Activated CD8-positive, alpha-beta memory T cell treated with anti-CD3 and anti-CD28 coated beads for 36 hours (primary cell): ENCODE data around the gene IL15RA. TPM values are rescaled to one million over a fixed set of nuclear protein-coding genes. Genes with fewer than 3 reads are reported as not detected.

ENCODE experiments used
- CTCF ChIA-PET: fragments of 350-600 bp; sonication (Branson Sonifier 250); formaldehyde crosslinking; loops from one replicate; lab custom pipeline; 2021; ENCODE audit warnings: antibody characterized with exemption; lab: Charles Lee
- POLR2A ChIA-PET: fragments of 350-600 bp; sonication (Branson Sonifier 250); formaldehyde crosslinking; loops from one replicate; lab custom pipeline; 2021; ENCODE audit warnings: antibody characterized with exemption; lab: Charles Lee
- total RNA-seq, 2 experiments: library from RNA; stranded (reverse); gene quantifications; one replicate each; pipeline ENCODE4 v1.2.3, GENCODE V29; 2021

Gene IL15RA
- total RNA-seq, 2 experiments from 2014 or later, result 31.4 to 31.8 TPM

- CTCF ChIA-PET, result interaction anchor here (1.0 kb wide), 1 partner anchor 14 kb away, joined by 3 read pairs; no protein-coding TSS in a partner anchor
These were observed 32.8 kb downstream of the IL15RA start for GRCh38 chr10:5944389-5945189.

GRCh38 chr10:5943536-5943935, 33.8 kb downstream of the IL15RA start:
- POLR2A ChIA-PET, result no interaction called here
- CTCF ChIA-PET, result no interaction called here

More at GRCh38 chr10:5944389-5945189, 32.8 kb downstream of the IL15RA start:
- POLR2A ChIA-PET, result no interaction called here

- POLR2A ChIA-PET, result no interaction called here
- CTCF ChIA-PET, result no interaction called here
These were observed 34.9 kb downstream of the IL15RA start for GRCh38 chr10:5942474-5942873.

GRCh38 chr10:5942001-5942400, 35.3 kb downstream of the IL15RA start:
- POLR2A ChIA-PET, result no interaction called here
- CTCF ChIA-PET, result no interaction called here

- ChIA-PET POLR2A (no interaction called here), CTCF (no interaction called here)
These were observed 35.8 kb downstream of the IL15RA start for GRCh38 chr10:5941579-5941978.

GRCh38 chr10:5940807-5941218, 36.5 kb downstream of the IL15RA start:
- CTCF ChIA-PET, result no interaction called here

GRCh38 chr10:5938291-5938690, 39.1 kb downstream of the IL15RA start:
- POLR2A ChIA-PET, result no interaction called here

More at GRCh38 chr10:5940807-5941218, 36.5 kb downstream of the IL15RA start:
- POLR2A ChIA-PET, result no interaction called here

GRCh38 chr10:5937016-5937415, 40.3 kb downstream of the IL15RA start:
- POLR2A ChIA-PET, result no interaction called here
- CTCF ChIA-PET, result no interaction called here

More at GRCh38 chr10:5938291-5938690, 39.1 kb downstream of the IL15RA start:
- CTCF ChIA-PET, result no interaction called here

GRCh38 chr10:5935628-5936027, 41.7 kb downstream of the IL15RA start:
- CTCF ChIA-PET, result no interaction called here

GRCh38 chr10:5933909-5934546, 43.3 kb downstream of the IL15RA start:
- ChIA-PET POLR2A (interaction anchor here (0.7 kb wide), 1 partner anchor 167 kb away, joined by 4 read pairs; no protein-coding TSS in a partner anchor), CTCF (no interaction called here)

More at GRCh38 chr10:5935628-5936027, 41.7 kb downstream of the IL15RA start:
- POLR2A ChIA-PET, result no interaction called here

GRCh38 chr10:5932345-5932744, 45.0 kb downstream of the IL15RA start:
- POLR2A ChIA-PET, result no interaction called here
- CTCF ChIA-PET, result no interaction called here

- ChIA-PET POLR2A (no interaction called here), CTCF (no interaction called here)
These were observed 47.1 kb downstream of the IL15RA start for GRCh38 chr10:5930272-5930671.

GRCh38 chr10:5929442-5929841, 47.9 kb downstream of the IL15RA start:
- ChIA-PET CTCF (no interaction called here), POLR2A (no interaction called here)

- ChIA-PET POLR2A (no interaction called here), CTCF (interaction anchor here (0.7 to 1.1 kb wide), 2 partner anchors 43 to 73 kb away, joined by 3 read pairs; no protein-coding TSS in a partner anchor)
These were observed 50.0 kb downstream of the IL15RA start for GRCh38 chr10:5927306-5927705.

GRCh38 chr10:5924889-5925288, 52.5 kb downstream of the IL15RA start:
- CTCF ChIA-PET, result no interaction called here
- POLR2A ChIA-PET, result no interaction called here

GRCh38 chr10:5921746-5922145, 55.6 kb downstream of the IL15RA start:
- ChIA-PET POLR2A (no interaction called here), CTCF (no interaction called here)

- POLR2A ChIA-PET, result no interaction called here
- CTCF ChIA-PET, result no interaction called here
These were observed 57.8 kb downstream of the IL15RA start for GRCh38 chr10:5919568-5919967.

- CTCF ChIA-PET, result no interaction called here
These were observed 58.6 kb downstream of the IL15RA start for GRCh38 chr10:5918763-5919162.

GRCh38 chr10:5917305-5917704, 60.0 kb downstream of the IL15RA start:
- ChIA-PET POLR2A (no interaction called here), CTCF (no interaction called here)

More at GRCh38 chr10:5918763-5919162, 58.6 kb downstream of the IL15RA start:
- POLR2A ChIA-PET, result no interaction called here

- ChIA-PET CTCF (no interaction called here), POLR2A (interaction anchor here (0.6 kb wide), 1 partner anchor 1127 kb away, joined by 4 read pairs; no protein-coding TSS in a partner anchor)
These were observed 61.9 kb downstream of the IL15RA start for GRCh38 chr10:5915451-5915850.
